GM10847 (cell line): ENCODE measurements around the gene RGS4.

Source experiments
- POLR2A ChIP-seq: IDR thresholded peaks from 2 replicates; pipeline ENCODE4 v1.6.1; 2011; ENCODE audit not compliant: insufficient read length; ENCODE audit errors: extremely low read depth

The RGS4 gene

DNA sequence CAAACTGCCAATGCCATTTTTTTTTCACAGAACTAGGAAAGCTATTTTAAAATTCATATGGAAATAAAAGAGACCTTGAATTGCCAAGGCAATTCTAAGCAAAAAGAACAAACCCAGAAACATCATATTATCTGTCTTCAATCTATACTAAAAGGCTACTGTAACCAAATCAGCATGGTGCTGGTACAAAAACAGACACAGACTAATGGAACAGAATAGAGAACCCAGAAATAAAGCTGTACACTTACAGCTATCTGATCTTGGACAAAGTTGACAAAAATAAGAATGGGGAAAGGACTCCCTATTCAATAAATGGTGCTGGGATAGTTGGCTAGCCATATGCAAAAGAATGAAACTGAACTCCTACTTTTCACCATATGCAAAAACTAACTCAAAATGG is 50.5 kb downstream of the RGS4 start:
- TF ChIP-seq POLR2A, result no peak

DNA sequence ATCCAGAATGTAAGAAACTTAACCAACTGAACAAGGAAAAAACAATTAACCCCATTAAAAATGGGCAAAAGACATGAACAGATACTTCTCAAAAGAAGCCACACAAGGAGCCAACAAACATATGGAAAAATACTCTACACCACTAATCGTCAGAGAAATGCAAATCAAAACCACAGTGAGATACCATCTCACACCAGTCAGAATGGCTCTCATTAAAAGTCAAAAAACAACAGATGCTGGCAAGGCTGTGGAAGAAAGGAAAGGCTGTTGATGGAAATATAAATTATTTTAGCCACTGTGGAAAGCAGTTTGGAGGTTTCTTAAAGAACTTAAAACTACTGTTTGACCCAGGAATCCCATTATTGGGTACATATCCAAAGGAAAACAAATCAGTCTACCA is 51.2 kb downstream of the RGS4 start:
- TF ChIP-seq POLR2A, result no peak

DNA sequence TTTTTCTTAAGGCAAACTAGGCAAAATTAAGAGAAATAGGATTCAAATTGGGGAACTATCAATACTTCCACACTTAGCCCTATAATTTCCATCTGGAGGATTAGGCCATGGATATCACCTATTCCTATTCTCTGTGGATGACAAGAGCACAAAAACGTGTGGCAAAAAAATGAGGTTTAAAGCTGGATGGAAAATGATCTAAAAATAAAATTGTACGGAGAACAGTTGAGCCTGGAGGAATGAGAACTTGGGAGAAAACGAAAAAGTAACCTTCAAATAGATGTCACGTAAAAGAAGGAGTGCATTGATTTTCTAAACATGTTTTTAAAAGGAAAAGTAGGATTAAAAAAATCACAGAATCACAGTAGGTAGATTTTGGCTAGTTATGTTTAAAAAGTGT is 55.7 kb downstream of the RGS4 start:
- no peak for TF ChIP-seq POLR2A
